ENCODE results near the gene IL18R1.

The IL18R1 gene

GRCh38 chr2:102346381-102347130 is 9.0 kb upstream of the IL18R1 start:
- DNase-seq: no peak

DNA sequence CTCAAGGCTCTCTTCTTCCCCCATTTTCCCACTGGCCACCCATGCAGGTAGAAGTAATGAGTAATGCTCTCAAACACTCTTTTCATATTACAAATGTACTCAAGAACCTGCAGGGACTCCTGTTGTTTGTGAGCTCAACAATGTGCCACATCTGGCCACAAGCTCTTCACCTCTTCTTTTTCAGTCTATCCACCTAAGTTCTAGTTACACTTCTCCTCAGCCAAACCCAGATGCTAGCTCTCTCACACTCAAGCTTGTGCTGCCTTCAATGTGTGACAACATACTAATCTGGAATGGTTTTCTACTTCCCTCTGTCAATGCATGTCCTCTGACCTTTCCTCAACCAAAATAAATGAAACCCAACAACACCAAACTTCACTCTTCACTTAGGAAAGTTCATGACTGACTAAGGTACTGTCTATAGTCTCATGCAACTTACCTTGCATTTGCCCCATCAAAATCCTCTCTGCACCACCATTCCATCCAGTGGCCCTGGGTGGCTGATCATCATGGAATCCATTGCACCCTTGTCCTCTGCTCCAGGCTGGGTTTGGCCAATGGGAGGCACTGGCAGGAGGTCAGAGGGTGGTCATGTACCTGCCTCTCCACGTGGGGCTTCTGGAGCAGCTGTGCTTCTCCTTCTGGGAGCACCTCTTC is 5.3 kb upstream of the IL18R1 start:
- no peak for DNase-seq

DNA sequence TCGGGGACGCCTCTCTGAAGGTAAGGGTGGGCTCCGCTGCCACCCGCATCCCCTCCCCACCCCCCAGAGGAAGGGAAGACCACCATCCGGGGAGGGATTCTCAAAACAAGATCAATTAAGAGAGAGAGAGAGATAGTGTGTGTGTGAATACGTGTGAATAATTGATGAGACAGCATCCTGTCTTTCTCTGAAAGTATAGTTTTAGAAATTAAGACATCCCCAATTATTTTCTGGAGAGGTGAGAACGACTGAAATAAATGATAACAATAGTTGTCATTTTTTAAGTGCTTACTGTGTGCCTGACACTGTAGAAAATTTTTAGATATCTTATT is 751 bp downstream of the IL18R1 start:
- DNase-seq: no peak

- no peak for DNase-seq
These were observed 1.1 kb downstream of the IL18R1 start for GRCh38 chr2:102356741-102357140.

GRCh38 chr2:102357937-102358336 is 2.3 kb downstream of the IL18R1 start:
- DNase-seq: no peak

GRCh38 chr2:102358496-102358895 is 2.9 kb downstream of the IL18R1 start:
- no peak for DNase-seq

DNA sequence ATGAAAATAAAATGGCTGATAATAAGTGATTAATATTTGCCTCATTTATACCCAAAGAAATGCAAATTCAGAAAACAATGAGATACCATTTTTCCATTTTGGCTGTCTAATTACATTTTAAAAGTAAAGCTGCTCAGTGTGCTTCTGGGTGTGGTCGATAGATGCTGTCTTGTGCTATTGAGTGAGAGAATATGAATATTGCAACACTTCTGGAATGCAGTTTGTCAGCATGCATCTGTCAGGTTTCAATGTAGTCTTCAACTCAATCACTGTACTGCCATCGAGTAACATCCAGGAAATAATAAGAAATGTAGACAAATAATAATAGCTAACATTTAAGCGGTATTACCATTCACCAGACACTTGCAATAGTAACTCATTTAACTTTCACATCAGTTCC is 3.9 kb downstream of the IL18R1 start:
- DNase-seq: no peak

DNA sequence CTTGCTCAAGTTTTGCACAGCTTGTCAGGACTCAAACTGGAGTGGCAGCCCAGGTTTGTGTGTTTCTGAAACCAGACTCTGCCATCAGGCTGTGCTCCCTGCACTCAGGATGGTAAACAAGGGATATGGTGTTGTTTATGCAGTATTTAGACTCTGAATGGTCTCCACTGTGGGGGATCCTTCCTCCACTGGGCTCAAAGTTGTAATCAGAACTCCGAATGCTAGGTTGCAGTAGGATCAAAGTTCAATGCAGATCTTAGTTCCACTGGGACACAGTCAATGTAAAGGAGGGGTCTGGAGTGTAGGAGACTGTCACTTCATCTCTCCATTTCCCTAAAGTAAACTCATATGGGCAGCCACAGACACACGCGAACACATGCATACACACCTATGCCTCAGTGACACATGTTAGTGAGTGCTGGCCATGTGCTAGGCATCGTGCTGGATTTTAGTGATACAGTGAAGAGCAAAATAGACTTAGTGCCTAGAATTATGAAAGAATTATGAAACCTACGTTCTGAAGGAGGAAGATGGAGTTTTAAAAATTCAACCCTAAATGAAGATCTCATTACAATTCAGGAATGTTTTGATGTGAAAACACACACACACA is 6.1 kb downstream of the IL18R1 start:
- no peak for DNase-seq

DNA sequence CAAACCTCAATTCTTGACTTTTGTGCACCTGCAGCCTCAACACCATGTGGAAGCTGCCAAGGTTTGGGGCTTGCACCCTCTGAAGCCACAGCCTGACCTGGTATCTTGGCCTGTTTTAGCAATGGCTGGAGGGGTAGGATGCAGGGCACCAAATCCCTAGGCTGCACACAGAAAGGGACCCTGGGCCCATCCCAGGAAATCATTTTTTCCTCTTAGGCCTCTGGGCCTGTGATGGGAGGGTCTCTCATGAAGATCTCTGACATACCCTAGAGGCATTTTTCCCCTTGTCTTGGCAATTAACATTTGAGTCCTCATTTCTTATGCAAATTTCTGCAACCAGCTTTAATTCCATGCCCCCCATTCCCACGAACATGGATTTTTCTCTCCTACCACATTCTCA is 10.2 kb downstream of the IL18R1 start:
- no peak for DNase-seq

GRCh38 chr2:102366406-102367112 is 11.0 kb downstream of the IL18R1 start:
- peak; percentile 23 for DNase-seq

- peak; percentile 40 for DNase-seq
These were observed 11.9 kb downstream of the IL18R1 start for GRCh38 chr2:102367331-102367971.

DNA sequence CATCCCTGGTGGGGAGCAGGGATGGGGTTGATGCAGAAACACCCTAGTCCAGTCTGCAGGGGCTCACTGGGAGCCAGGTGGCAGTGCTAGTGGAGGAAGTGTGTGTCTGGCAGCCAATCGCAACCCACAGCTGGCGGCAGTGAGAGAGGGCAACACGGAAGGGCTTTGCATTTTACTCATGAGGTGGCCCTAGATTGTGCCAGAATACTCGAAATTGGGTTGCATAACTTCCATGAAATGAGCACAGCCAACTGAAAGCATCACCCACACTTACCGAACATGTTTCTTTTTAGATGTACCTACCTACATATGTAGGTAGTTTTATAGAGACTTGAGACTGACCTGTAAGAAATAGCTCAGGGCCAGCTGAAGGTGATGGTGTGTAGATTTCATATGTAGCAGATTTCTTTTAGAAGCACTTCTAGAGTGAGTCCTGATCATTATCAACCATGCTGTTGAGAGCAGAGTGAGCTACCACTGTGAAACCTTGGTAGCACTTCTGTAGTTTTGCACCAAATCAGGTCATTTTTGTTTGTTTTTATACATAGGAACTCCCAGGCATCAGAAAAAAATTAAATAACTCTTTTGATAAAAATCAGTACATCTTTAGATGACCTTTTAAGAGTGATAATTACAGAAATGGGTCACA is 13.0 kb downstream of the IL18R1 start:
- no peak for DNase-seq

DNA sequence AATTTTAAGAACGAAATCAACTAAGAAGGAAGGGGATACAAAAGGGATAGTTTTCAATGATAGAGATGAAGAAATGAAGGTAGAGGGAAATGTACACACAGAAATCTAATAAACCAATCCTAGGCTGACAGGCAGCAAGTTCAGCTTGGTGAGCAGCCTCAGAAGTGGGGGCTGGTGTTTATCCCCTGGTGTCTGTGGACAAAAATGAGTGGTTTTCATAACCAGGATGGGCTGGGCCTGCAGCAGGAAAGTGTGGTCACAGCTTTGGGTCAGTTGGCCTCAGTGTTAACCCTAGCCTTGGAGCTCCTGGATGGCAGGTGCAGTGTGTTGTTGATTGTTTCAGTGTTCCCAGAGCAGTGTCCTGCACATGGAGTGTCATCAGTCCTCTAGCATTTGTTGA is 14.3 kb downstream of the IL18R1 start:
- DNase-seq: no peak

- no peak for DNase-seq
These were observed 20.5 kb downstream of the IL18R1 start for GRCh38 chr2:102376052-102376591.

DNA sequence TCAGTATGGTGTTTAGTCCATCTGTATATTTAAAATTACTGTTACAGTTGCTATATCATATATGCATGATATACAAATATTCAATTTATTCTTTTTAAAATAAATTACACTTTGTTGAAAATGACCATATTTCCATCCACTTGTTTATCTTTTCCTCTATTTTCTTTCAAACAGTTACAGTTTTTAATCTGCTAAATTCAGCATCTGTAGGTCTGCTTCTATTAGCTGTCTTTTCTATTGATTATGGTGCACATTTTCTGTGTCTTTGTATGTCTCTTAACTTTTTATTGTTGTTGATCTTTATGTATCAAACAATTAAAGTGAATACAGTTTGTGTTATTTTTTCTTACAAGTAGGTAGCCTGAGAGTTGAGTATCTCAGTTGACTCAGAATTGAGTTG is 28.1 kb downstream of the IL18R1 start:
- no peak for DNase-seq

- no peak for DNase-seq
These were observed 29.9 kb downstream of the IL18R1 start for GRCh38 chr2:102385522-102385921.

DNA sequence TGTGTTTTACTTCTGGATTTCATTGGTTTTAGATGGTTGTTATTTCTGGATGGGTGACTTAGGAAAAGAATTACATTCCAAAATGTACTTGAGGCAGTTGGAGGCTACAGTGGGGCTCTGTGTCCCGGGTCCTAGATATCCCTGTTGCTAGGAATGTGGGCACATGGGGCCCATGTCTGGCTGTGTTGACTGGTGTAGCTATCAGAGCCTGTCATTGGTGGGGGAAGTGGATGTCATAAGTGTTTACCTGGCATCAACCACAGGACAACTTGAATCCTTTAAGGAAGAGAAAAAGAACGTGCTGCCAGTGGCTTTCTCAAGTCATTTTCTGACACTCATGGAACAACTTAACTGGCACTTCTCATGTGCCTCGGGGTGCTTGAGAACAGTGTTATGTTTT is 30.4 kb downstream of the IL18R1 start:
- no peak for DNase-seq

GRCh38 chr2:102386867-102387541 is 31.4 kb downstream of the IL18R1 start:
- DNase-seq: no peak

DNA sequence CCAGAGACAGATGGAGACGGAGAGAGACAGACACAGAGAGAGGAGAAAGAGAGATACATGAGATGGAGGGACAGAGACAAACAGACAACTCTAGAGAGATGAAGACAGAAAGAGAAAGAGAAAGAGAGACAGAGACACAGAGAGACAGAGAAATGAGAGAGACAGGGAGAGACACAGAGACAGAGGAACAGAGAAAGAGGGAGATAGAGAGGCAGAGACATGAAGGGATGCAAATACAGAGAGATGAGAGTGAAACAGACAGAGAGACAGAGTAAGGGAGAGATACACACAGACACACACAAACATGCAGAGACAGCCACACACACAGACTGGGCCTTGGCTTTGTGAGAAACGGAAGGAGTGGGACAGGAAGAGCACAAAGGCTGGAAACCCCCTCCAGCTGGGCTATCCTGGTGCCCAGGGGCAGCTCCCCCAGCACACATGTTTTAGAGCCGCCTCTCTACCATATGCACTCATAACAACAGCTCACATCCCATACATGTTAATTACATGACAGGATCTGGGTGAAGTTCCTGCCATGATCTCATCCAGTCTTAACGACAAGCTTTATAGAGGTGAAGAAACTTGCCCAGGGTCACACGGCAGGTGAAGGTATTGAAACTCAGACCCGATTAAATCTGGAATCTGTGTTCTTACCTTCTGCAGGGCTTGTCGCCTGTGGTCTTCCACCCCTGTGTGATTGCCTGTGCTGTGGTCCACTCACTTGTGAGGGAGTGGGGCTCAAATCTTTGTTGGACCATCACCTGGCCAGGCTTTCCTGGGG is 32.4 kb downstream of the IL18R1 start:
- DNase-seq: no peak

DNA sequence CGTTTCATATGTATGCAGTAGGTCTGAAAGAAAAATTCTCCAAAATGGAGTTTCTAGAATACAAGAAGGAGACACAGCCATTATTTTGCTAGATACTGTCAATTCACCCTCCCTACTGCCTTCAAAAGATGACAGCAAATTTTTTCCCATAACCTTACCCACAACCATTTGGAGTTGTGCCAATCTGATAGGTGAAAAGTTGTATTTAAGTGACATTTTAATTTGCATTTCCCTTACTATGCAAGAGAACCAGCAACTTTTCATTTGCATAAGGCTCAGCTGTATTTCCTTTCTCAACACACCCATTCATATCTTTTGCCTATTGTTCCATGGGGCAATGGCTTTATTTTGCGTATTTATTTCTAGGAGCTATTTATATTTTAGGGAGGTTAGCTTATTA is 36.0 kb downstream of the IL18R1 start:
- DNase-seq: peak; percentile 48

GRCh38 chr2:102392096-102392495 is 36.5 kb downstream of the IL18R1 start:
- no peak for DNase-seq
